Testis (tissue), 3 donors: Measurements from ENCODE around the gene CCDC188. TPM values are rescaled to one million over a fixed set of nuclear protein-coding genes. Genes with fewer than 3 reads are reported as not detected.

ENCODE experiments used
- DNase-seq: peaks from one replicate; pipeline ENCODE4 v3.0.0-alpha.2; 2019
- H3K27ac ChIP-seq, 2 donors: fragments of 200-600 bp; sonication (generic); one replicate each; pipeline ENCODE4 v1.5.1; 2019
- H3K27me3 ChIP-seq: fragments of 200-600 bp; sonication (generic); one replicate; pipeline ENCODE4 v1.5.1; 2019
- H3K36me3 ChIP-seq: fragments of 200-600 bp; sonication (generic); one replicate; pipeline ENCODE4 v1.5.1; 2017; ENCODE audit warnings: low read depth; ENCODE audit errors: missing control alignments
- H3K4me1 ChIP-seq: fragments of 200-600 bp; sonication (generic); one replicate; pipeline ENCODE4 v1.5.1; 2019
- H3K4me3 ChIP-seq, 2 donors: fragments of 200-600 bp; sonication (generic); one replicate each; pipeline ENCODE4 v1.5.1; 2017 to 2019
- H3K9me3 ChIP-seq: fragments of 200-600 bp; sonication (generic); one replicate; pipeline ENCODE4 v1.5.1; 2017
- CTCF ChIP-seq, 3 experiments: fragments of 450-650 bp in 2 of 3; fragments of 200-600 bp in 1 of 3; sonication (generic) in 1 of 3; IDR thresholded peaks; one replicate each; pipeline ENCODE4 v1.5.1; 2016 to 2019; ENCODE audit warnings: antibody characterized with exemption in 3 of 3, mild to moderate bottlenecking in 2 of 3, moderate library complexity in 1 of 3
- POLR2A ChIP-seq: fragments of 450-650 bp; IDR thresholded peaks from one replicate; pipeline ENCODE4 v1.6.1; 2017; ENCODE audit warnings: antibody characterized with exemption, mild to moderate bottlenecking, moderate library complexity
- WGBS, 2 donors: methylation state at CpG; one replicate each; pipeline ENCODE4 v1.1.5; 2018; 5-methylcytosine and 5-hydroxymethylcytosine counted together
- intact Hi-C: fragments of 100-400 bp; cut with DNase I; formaldehyde crosslinking; loops from one replicate; pipeline ENCODE4 v1.15.1; 2023; ENCODE audit warnings: low total_unique reads
- polyA plus RNA-seq: library from polyadenylated mRNA; stranded (reverse); fragments of 350-450 nt; fragmentation: Illumina TruSeq; extraction: RNeasy Lipid Tissue Mini Kit (QIAGEN cat#74804); gene quantifications from one replicate; pipeline ENCODE4 v1.2.3, GENCODE V29; 2014; ENCODE audit warnings: low read depth, low replicate concordance; ENCODE audit not compliant: insufficient read depth
- total RNA-seq, 2 donors: library from RNA; depleted of rRNA; stranded (reverse); fragments of >200 nt; gene quantifications; one replicate each; pipeline ENCODE4 v1.2.3, GENCODE V29; 2016

CCDC188 gene
- total and polyA plus RNA-seq, 3 donors from 2014 or later, result 12.2 to 46.5 (median 33.1) TPM

GRCh38 chr22:20181884-20182236 is 31.0 kb upstream of the CCDC188 start:
- WGBS, 2 donors, result 89% methylated on average over 18 of the region's 18 CpGs; no CpG with 5 or more reads in 1 of the 2 donors
- TF ChIP-seq POLR2A, result no peak
- no peak for TF ChIP-seq CTCF (IDR thresholded peaks at IDR 0.05)
- intact Hi-C loops, result no loop called here

GRCh38 chr22:20181194-20181883 is 30.5 kb upstream of the CCDC188 start:
- Histone ChIP-seq H3K27ac (no peak overlapping the region), H3K4me1 (peaks cover 3% of the 10 kb centered on the region), H3K36me3 (no peaks in the 10 kb centered on the region), H3K4me3 (no peak overlapping the region), H3K9me3 (no peaks in the 10 kb centered on the region), H3K27me3 (no peaks in the 10 kb centered on the region)
- intact Hi-C loops, result no loop called here
- no peak for DNase-seq
- TF ChIP-seq POLR2A (no peak), CTCF (IDR thresholded peaks at IDR 0.05) (no peak)
- 76% methylated on average over 17 of the region's 17 CpGs; no CpG with 5 or more reads in 1 of the 2 donors for WGBS, 2 donors

More at GRCh38 chr22:20181884-20182236, 31.0 kb upstream of the CCDC188 start:
- peaks cover 3% of the 10 kb centered on the region for H3K4me1 ChIP-seq
- H3K27ac ChIP-seq, result no peak overlapping the region
- DNase-seq, result no peak
- H3K4me3 ChIP-seq, result no peak overlapping the region
- no peaks in the 10 kb centered on the region for H3K9me3 ChIP-seq
- no peaks in the 10 kb centered on the region for H3K36me3 ChIP-seq
- no peaks in the 10 kb centered on the region for H3K27me3 ChIP-seq

GRCh38 chr22:20180640-20181039 is 29.8 kb upstream of the CCDC188 start:
- WGBS, 2 donors, result 86 to 98% methylated on average over 6 to 8 of the region's 8 CpGs
- intact Hi-C loops, result no loop called here
- Histone ChIP-seq H3K27me3 (no peaks in the 10 kb centered on the region), H3K9me3 (no peaks in the 10 kb centered on the region), H3K27ac (no peak overlapping the region), H3K4me1 (peaks cover 3% of the 10 kb centered on the region), H3K36me3 (no peaks in the 10 kb centered on the region), H3K4me3 (no peak overlapping the region)
- TF ChIP-seq POLR2A, result no peak
- TF ChIP-seq CTCF (IDR thresholded peaks at IDR 0.05), result no peak
- no peak for DNase-seq

- Histone ChIP-seq H3K4me1 (peaks cover 3% of the 10 kb centered on the region), H3K4me3 (no peak overlapping the region), H3K27ac (no peak overlapping the region), H3K27me3 (no peaks in the 10 kb centered on the region), H3K9me3 (no peaks in the 10 kb centered on the region), H3K36me3 (no peaks in the 10 kb centered on the region)
- DNase-seq, result no peak
- TF ChIP-seq CTCF (IDR thresholded peaks at IDR 0.05), result peak in 1 of 3 experiments; percentile 9
- no peak for TF ChIP-seq POLR2A
- WGBS, 2 donors, result 90 to 91% methylated on average over 9 to 11 of the region's 13 CpGs
- intact Hi-C loops, result no loop called here
Observed at GRCh38 chr22:20180245-20180630, 29.4 kb upstream of the CCDC188 start.
